PC-3 (cell line): Measurements from ENCODE around the gene VAV3. TPM values are rescaled to one million over a fixed set of nuclear protein-coding genes. Genes with fewer than 3 reads are reported as not detected.

Experiments used
- ATAC-seq: fragments of 200-7000 bp; cut with Tn5 transposase; 2 replicates; pipeline ENCODE4 v1.9.1; 2020; ENCODE audit warnings: mild to moderate bottlenecking, moderate library complexity
- Bru-seq: library from RNA; stranded (reverse); fragments of 400-500 nt; gene quantifications from one replicate; lab custom pipeline; 2021; lab: Mats Ljungman, UMichigan
- BruChase-seq, 2 experiments: library from RNA; stranded (reverse); fragments of 400-500 nt; gene quantifications; one replicate each; lab custom pipeline; 2021; lab: Mats Ljungman, UMichigan
- BruUV-seq: library from RNA; stranded (reverse); fragments of 400-500 nt; replicated peaks from 2 replicates; lab custom pipeline; 2021; lab: Mats Ljungman, UMichigan
- CTCF ChIA-PET: fragments of 300-600 bp; sonication (Branson Sonifier 250); formaldehyde crosslinking; loops from one replicate; lab custom pipeline; 2022; ENCODE audit warnings: antibody characterized with exemption; lab: Charles Lee
- POLR2A ChIA-PET: fragments of 300-600 bp; sonication (Branson Sonifier 250); formaldehyde crosslinking; loops from one replicate; lab custom pipeline; 2022; ENCODE audit warnings: antibody characterized with exemption; ENCODE audit not compliant: unreplicated experiment; lab: Charles Lee
- DNase-seq: peaks from one replicate; pipeline ENCODE4 v3.0.0-alpha.2; 2015
- H2AFZ ChIP-seq: fragments of 300-600 bp; sonication (generic); 2 replicates; pipeline ENCODE4 v1.6.0; 2016; ENCODE audit warnings: antibody characterized with exemption, low read length
- H3F3A ChIP-seq: fragments of 300-600 bp; sonication (generic); one replicate; pipeline ENCODE4 v1.6.0; 2017; ENCODE audit warnings: antibody characterized with exemption, low read length, control low read depth, mild to moderate bottlenecking; ENCODE audit not compliant: unreplicated experiment
- H3K27ac ChIP-seq: fragments of 300-600 bp; sonication (generic); 2 replicates; pipeline ENCODE4 v1.5.1; 2016; ENCODE audit warnings: mild to moderate bottlenecking, low read length
- H3K27me3 ChIP-seq: fragments of 300-600 bp; sonication (generic); 2 replicates; pipeline ENCODE4 v1.6.1; 2016; ENCODE audit warnings: low read length, mixed read lengths
- H3K36me3 ChIP-seq: fragments of 300-600 bp; sonication (generic); 2 replicates; pipeline ENCODE4 v1.6.1; 2016; ENCODE audit warnings: low read depth, mixed run types, low read length, mixed read lengths
- H3K4me1 ChIP-seq: fragments of 300-600 bp; sonication (generic); 2 replicates; pipeline ENCODE4 v1.5.1; 2016; ENCODE audit warnings: low read length; ENCODE audit not compliant: insufficient read depth
- H3K4me2 ChIP-seq: fragments of 300-600 bp; sonication (generic); 2 replicates; pipeline ENCODE4 v1.6.0; 2016; ENCODE audit warnings: low read length
- H3K4me3 ChIP-seq: fragments of 300-600 bp; sonication (generic); 2 replicates; pipeline ENCODE4 v1.5.1; 2016; ENCODE audit warnings: mild to moderate bottlenecking, low read length, mixed read lengths
- H3K79me2 ChIP-seq: fragments of 300-600 bp; sonication (generic); 2 replicates; pipeline ENCODE4 v1.6.1; 2017; ENCODE audit warnings: low read length, mixed read lengths
- H3K9ac ChIP-seq: fragments of 300-600 bp; sonication (generic); 2 replicates; pipeline ENCODE4 v1.6.0; 2016; ENCODE audit warnings: mild to moderate bottlenecking, low read length
- H3K9me2 ChIP-seq: fragments of 300-600 bp; sonication (generic); replicated peaks from 2 replicates; pipeline ENCODE4 v1.6.1; 2016; ENCODE audit warnings: mixed run types, low read length, mixed read lengths
- H3K9me3 ChIP-seq: fragments of 300-600 bp; sonication (generic); 2 replicates; pipeline ENCODE4 v1.6.1; 2016; ENCODE audit warnings: low read length, mixed read lengths
- H4K20me1 ChIP-seq: fragments of 300-600 bp; sonication (generic); 2 replicates; pipeline ENCODE4 v1.6.1; 2016; ENCODE audit warnings: low read length, mixed read lengths
- CTCF ChIP-seq: fragments of 300-600 bp; sonication (generic); conservative IDR thresholded peaks from 2 replicates; pipeline ENCODE4 v1.5.1; 2017; ENCODE audit warnings: antibody characterized with exemption, low read depth, mild to moderate bottlenecking, low read length
- EZH2 ChIP-seq: fragments of 300-600 bp; sonication (generic); IDR thresholded peaks from one replicate; pipeline ENCODE4 v1.6.1; 2017; ENCODE audit warnings: antibody characterized with exemption, mild to moderate bottlenecking, low read length; ENCODE audit not compliant: unreplicated experiment
- EZH2phosphoT487 ChIP-seq: fragments of 300-600 bp; sonication (generic); IDR thresholded peaks from 2 replicates; pipeline ENCODE4 v1.6.1; 2018; ENCODE audit warnings: mild to moderate bottlenecking, antibody characterized with exemption, low read length, borderline replicate concordance
- intact Hi-C: fragments of 100-400 bp; cut with micrococcal nuclease; formaldehyde crosslinking; loops from 2 replicates; pipeline ENCODE4 v1.9.0; 2023
- long read RNA-seq: library from polyadenylated mRNA; unstranded; transcript quantifications from one replicate; pipeline ENCODE4 v2.0.0, GENCODE V29; 2021; ENCODE audit not compliant: unreplicated experiment
- total RNA-seq: library from RNA; depleted of rRNA; stranded (reverse); fragments of >200 nt; gene quantifications from 2 replicates; pipeline ENCODE4 v1.2.3, GENCODE V29; 2014; rRNA removed

VAV3 gene
- total RNA-seq (0.73 and 0.98 TPM in 2 replicates), Bru-seq, nascent RNA (percentile 35 among the genes with signal in this experiment), BruChase-seq, experiment 1, labeled RNA remaining after a 6-hour chase (percentile 22 among the genes with signal in this experiment), BruChase-seq, experiment 2, labeled RNA remaining after a 2-hour chase (percentile 35 among the genes with signal in this experiment)
- long read RNA-seq, full-length matches to known transcripts, result 4 of 6 reads
- long read RNA-seq, partial matches to known transcripts, result 0 of 6 reads
- long read RNA-seq, other reads (novel, unspliced or antisense), result 2 of 6 reads

GRCh38 chr1:107965110-107965991, at the start of gene VAV3:
Gene VAV3, minus strand, starts transcription at chr1:107965180. Its CDS starts 311 bp downstream, at chr1:107964869.
- intact Hi-C loops, result loop anchor here (10.0 kb wide), 1 partner anchor 159 kb away; no protein-coding TSS in a partner anchor
- Histone ChIP-seq H3K4me1 (no peaks in the 10 kb centered on the region), H4K20me1 (no peaks in the 10 kb centered on the region), H3F3A (no peaks in the 10 kb centered on the region), H3K27ac (no peak within 1 kb of the TSS), H3K27me3 (peaks cover 10% of the 10 kb centered on the region), H2AFZ (peak within 1 kb of the TSS; percentile 92), H3K4me3 (peak within 1 kb of the TSS; percentile 68), H3K36me3 (no peaks in the 10 kb centered on the region), H3K9me2 (no peaks in the 10 kb centered on the region), H3K79me2 (no peaks in the 10 kb centered on the region), H3K9me3 (no peaks in the 10 kb centered on the region), H3K9ac (no peak within 1 kb of the TSS), H3K4me2 (peak within 1 kb of the TSS; percentile 84)
- no peak for TF ChIP-seq EZH2
- TF ChIP-seq EZH2phosphoT487, result no peak
- TF ChIP-seq CTCF, result no peak; the same call in 1 of the 2 replicates
- BruUV-seq, result no TSS peak
- ATAC-seq (peak; percentile 86), DNase-seq (peak; percentile 67)
- CTCF ChIA-PET, result no interaction called here
- POLR2A ChIA-PET, result interaction anchor here (0.6 kb wide), 1 partner anchor 84 kb away, joined by 3 read pairs; no protein-coding TSS in a partner anchor

GRCh38 chr1:108012553-108012952, 47.6 kb upstream of the VAV3 start:
- peaks cover 50% of the 10 kb centered on the region for H3K4me1 ChIP-seq
- H3K9me3 ChIP-seq, result no peaks in the 10 kb centered on the region
- no peaks in the 10 kb centered on the region for H3K79me2 ChIP-seq
- no TSS peak for BruUV-seq
- no peak overlapping the region for H3K9ac ChIP-seq
- no peaks in the 10 kb centered on the region for H3F3A ChIP-seq
- no peak for DNase-seq
- H3K4me2 ChIP-seq, result no peak overlapping the region
- no peaks in the 10 kb centered on the region for H3K9me2 ChIP-seq
- H4K20me1 ChIP-seq, result no peaks in the 10 kb centered on the region
- no peak overlapping the region for H2AFZ ChIP-seq
- no peak for ATAC-seq
- ChIA-PET POLR2A (no interaction called here), CTCF (no interaction called here)
- no peak overlapping the region for H3K4me3 ChIP-seq
- H3K27ac ChIP-seq, result no peak overlapping the region
- H3K27me3 ChIP-seq, result no peaks in the 10 kb centered on the region
- intact Hi-C loops, result no loop called here
- TF ChIP-seq EZH2phosphoT487, result no peak
- no peak for TF ChIP-seq CTCF
- no peak for TF ChIP-seq EZH2
- H3K36me3 ChIP-seq, result no peaks in the 10 kb centered on the region
